Measurements from ENCODE around the gene GAMT. TPM values are rescaled to one million over a fixed set of nuclear protein-coding genes. Genes with fewer than 3 reads are reported as not detected.

The GAMT gene
- total and polyA plus RNA-seq, 2 donors (not counting 3 experiments of a cell fraction or from before 2014, with no cell fraction given): 22.1 to 36.9 TPM

- H3K4me1 ChIP-seq (ENCODE audit: control insufficient read depth, extremely low read depth, insufficient read depth, low read length): no peaks in the 10 kb centered on the region
- FAIRE-seq: no peak
- H2AFZ ChIP-seq (ENCODE audit: low read depth, low read length): no peak overlapping the region
- no peaks in the 10 kb centered on the region for H3K27me3 ChIP-seq (ENCODE audit: control insufficient read depth in 2 of 2, insufficient read depth in 2 of 2, low read length in 2 of 2)
- no peak overlapping the region for H3K9ac ChIP-seq (replicated peaks; ENCODE audit: extremely low read depth, insufficient read depth, low read length)
- POLR2A ChIA-PET: no interaction called here
- dilution Hi-C loops (cut with MboI; ENCODE audit: extremely low pct_ligation_motif_present, low sequenced_read_pairs) (no loop called here), intact Hi-C loops (cut with micrococcal nuclease) (no loop called here)
- H3K4me2 ChIP-seq (ENCODE audit: insufficient read depth, low read length): no peak overlapping the region
- no TSS peak for BruUV-seq (replicated peaks)
- H3K36me3 ChIP-seq (ENCODE audit: control insufficient read depth in 2 of 2, extremely low read depth in 1 of 2, insufficient read depth in 2 of 2, low read length in 2 of 2): peaks cover 0 to 47% of the 10 kb centered on the region in 2 experiments
- TF ChIP-seq FOS (IDR thresholded peaks at IDR 0.05; ENCODE audit: borderline replicate concordance, insufficient read depth, low read length) (no peak), POLR2AphosphoS5 (IDR thresholded peaks at IDR 0.05; ENCODE audit: insufficient read depth, low read depth, low read length) (no peak), GATA2 (IDR thresholded peaks at IDR 0.05; ENCODE audit: insufficient read depth, insufficient read length, low read depth, low read length) (no peak), JUN (IDR thresholded peaks at IDR 0.05; ENCODE audit: borderline replicate concordance, insufficient read depth, insufficient read length, low read depth) (no peak), EZH2 (IDR thresholded peaks at IDR 0.05; ENCODE audit: borderline replicate concordance, low read depth, low read length, severe bottlenecking) (no peak), MYC (IDR thresholded peaks at IDR 0.05; ENCODE audit: low read depth, low read length) (no peak), POLR2A (IDR thresholded peaks at IDR 0.05; ENCODE audit: low read depth, low read length) (no peak), CTCF (IDR thresholded peaks at IDR 0.05; ENCODE audit: extremely low read depth in 1 of 2, insufficient read depth in 1 of 2, low read depth in 1 of 2, low read length in 2 of 2) (no peak)
- TF ChIP-seq, protein P1, sequence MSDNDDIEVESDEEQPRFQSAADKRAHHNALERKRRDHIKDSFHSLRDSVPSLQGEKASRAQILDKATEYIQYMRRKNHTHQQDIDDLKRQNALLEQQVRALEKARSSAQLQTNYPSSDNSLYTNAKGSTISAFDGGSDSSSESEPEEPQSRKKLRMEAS (IDR thresholded peaks at IDR 0.05; ENCODE audit: insufficient read depth, insufficient read length): no peak
- DNase-seq (ENCODE audit: low read depth, low spot score): no peak
- H3K79me2 ChIP-seq (ENCODE audit: control insufficient read depth, insufficient read depth, low read length): peaks cover 8% of the 10 kb centered on the region
- no peaks in the 10 kb centered on the region for H4K20me1 ChIP-seq (replicated peaks; ENCODE audit: control insufficient read depth, extremely low read depth, insufficient read depth, low read length)
- CTCF ChIA-PET: no interaction called here
- no peak overlapping the region for H3K27ac ChIP-seq (ENCODE audit: insufficient read depth, low read depth, low read length)
- H3K4me3 ChIP-seq (replicated peaks in 1 of 3; ENCODE audit: insufficient read depth in 1 of 3, low read depth in 1 of 3, low read length in 3 of 3): no peak overlapping the region
- no peaks in the 10 kb centered on the region for H3K9me3 ChIP-seq (replicated peaks; ENCODE audit: control insufficient read depth, insufficient read depth, low read length)
- no peaks in the 10 kb centered on the region for H3K9me1 ChIP-seq (replicated peaks; ENCODE audit: control insufficient read depth, extremely low read depth, insufficient read depth, low read length)
These were observed 32.7 kb upstream of the GAMT start for GRCh38 chr19:1434040-1434366.
